Measurements from ENCODE around the gene WDR64.
A peak's percentile ranks its signal among the peaks of the same experiment; 100 is the strongest.

DNA sequence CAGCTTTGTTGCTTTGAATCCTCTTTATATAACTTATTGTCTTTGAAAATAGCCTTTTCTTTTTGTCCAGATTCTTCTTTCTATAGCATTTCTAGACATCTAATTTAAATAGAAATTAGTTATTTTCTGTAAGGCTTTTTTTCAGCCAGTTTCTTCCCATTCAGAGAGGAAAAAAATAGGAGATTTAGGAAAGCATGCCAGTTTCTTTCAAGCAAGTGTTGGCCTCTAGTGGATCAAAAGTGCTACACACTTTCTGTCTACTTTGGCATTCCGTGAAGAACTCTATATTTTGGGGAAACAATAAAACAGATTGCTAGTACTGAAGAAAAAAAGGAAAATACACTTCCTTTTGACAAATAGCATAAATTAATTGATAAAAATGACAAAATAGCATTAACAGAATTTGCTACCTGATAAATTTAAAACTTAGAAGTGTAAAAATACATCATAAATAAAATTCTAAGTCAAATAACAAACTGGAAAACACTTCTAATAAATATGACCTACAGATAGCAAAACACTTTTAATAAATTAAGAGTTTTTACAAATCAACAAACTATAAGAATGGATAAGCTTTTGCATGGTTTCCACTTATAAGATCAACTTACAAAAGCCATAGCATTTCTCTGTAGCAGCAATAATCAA lies 182.8 kb downstream of the WDR64 start:
- peak; percentile 61 for TF ChIP-seq CTCF (conservative IDR thresholded peaks at IDR 0.05; ENCODE audit: low read depth, low read length)
- no peak for TF ChIP-seq EZH2 (IDR thresholded peaks at IDR 0.05; ENCODE audit: borderline replicate concordance, low read depth, low read length, poor library complexity, severe bottlenecking)

Measured in A673 (cell line).